ENCODE results near the gene PFKFB4. TPM values are rescaled to one million over a fixed set of nuclear protein-coding genes. Genes with fewer than 3 reads are reported as not detected.

PFKFB4 gene
- polyA plus RNA-seq, 1 of the 3 experiments (the other 2 are of a cell fraction) = 5.7 TPM

DNA sequence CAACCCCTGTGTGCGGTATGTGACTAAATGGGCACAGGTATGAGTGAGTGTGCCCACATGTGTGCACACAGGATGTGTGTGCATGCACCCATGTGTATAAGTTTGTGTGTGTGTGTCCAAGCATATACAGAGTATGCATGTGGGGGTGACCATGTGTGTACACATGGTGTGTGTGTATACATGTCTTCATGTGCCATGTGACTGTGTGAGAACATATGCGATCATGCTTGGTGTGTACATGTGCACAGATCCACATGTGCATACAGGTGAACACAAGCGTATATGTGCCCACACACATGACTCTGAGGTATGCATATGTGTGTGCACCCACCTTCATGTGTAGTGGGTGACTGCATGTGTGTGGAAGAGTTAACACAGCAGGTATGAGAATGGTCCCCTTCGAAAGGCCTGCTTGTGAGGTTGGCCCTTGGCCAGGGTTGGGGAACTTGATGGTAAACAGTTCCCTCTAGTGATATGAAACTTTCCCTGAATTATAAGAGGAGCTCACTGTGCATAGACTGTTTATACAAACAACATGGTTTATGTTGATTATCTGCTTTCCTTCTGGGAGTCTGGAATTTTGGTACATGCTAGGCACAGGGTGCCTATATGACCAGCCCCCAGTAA, 10.3 kb downstream of the PFKFB4 start:
- H3K4me1 ChIP-seq (ENCODE audit: control insufficient read depth in 1 of 2, insufficient read depth in 2 of 2, low read depth in 1 of 2, low read length in 1 of 2) = peaks cover 0 to 16% of the 10 kb centered on the region in 2 experiments; a peak in 1 of 4 replicates
- CTCF ChIA-PET = interaction anchor here (1.0 to 4.2 kb wide), 4 partner anchors 74 to 273 kb away, joined by 3 to 24 read pairs (median 3); no protein-coding TSS in a partner anchor
- H4K20me1 ChIP-seq (ENCODE audit: insufficient read depth) = no peaks in the 10 kb centered on the region
- no peaks in the 10 kb centered on the region for H3K27me3 ChIP-seq (ENCODE audit: insufficient read depth)
- TF ChIP-seq, protein P1, sequence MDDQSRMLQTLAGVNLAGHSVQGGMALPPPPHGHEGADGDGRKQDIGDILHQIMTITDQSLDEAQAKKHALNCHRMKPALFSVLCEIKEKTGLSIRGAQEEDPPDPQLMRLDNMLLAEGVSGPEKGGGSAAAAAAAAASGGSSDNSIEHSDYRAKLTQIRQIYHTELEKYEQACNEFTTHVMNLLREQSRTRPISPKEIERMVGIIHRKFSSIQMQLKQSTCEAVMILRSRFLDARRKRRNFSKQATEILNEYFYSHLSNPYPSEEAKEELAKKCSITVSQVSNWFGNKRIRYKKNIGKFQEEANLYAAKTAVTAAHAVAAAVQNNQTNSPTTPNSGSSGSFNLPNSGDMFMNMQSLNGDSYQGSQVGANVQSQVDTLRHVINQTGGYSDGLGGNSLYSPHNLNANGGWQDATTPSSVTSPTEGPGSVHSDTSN (IDR thresholded peaks at IDR 0.05) = no peak
- TF ChIP-seq SMC3 (IDR thresholded peaks at IDR 0.05; ENCODE audit: low read depth, low read length) (no peak), GATA2 (CRISPR knock-in tag; IDR thresholded peaks at IDR 0.05) (no peak), RXRA (IDR thresholded peaks at IDR 0.05; ENCODE audit: borderline replicate concordance, low read depth) (no peak), ELF1 (IDR thresholded peaks at IDR 0.05) (no peak), FOXJ3 (CRISPR knock-in tag; IDR thresholded peaks at IDR 0.05) (no peak), FOXM1 (IDR thresholded peaks at IDR 0.05; ENCODE audit: low read depth) (no peak), YY1 (IDR thresholded peaks at IDR 0.05; ENCODE audit: low read depth) (no peak), RAD21 (IDR thresholded peaks at IDR 0.05; ENCODE audit: low read length) (no peak), MEF2A (IDR thresholded peaks at IDR 0.05; ENCODE audit: borderline replicate concordance, low read depth) (no peak), GABPA (IDR thresholded peaks at IDR 0.05; ENCODE audit: low read depth) (no peak)
- TF ChIP-seq, protein P2, sequence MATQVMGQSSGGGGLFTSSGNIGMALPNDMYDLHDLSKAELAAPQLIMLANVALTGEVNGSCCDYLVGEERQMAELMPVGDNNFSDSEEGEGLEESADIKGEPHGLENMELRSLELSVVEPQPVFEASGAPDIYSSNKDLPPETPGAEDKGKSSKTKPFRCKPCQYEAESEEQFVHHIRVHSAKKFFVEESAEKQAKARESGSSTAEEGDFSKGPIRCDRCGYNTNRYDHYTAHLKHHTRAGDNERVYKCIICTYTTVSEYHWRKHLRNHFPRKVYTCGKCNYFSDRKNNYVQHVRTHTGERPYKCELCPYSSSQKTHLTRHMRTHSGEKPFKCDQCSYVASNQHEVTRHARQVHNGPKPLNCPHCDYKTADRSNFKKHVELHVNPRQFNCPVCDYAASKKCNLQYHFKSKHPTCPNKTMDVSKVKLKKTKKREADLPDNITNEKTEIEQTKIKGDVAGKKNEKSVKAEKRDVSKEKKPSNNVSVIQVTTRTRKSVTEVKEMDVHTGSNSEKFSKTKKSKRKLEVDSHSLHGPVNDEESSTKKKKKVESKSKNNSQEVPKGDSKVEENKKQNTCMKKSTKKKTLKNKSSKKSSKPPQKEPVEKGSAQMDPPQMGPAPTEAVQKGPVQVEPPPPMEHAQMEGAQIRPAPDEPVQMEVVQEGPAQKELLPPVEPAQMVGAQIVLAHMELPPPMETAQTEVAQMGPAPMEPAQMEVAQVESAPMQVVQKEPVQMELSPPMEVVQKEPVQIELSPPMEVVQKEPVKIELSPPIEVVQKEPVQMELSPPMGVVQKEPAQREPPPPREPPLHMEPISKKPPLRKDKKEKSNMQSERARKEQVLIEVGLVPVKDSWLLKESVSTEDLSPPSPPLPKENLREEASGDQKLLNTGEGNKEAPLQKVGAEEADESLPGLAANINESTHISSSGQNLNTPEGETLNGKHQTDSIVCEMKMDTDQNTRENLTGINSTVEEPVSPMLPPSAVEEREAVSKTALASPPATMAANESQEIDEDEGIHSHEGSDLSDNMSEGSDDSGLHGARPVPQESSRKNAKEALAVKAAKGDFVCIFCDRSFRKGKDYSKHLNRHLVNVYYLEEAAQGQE (IDR thresholded peaks at IDR 0.05; ENCODE audit: low read depth, low read length) = no peak
- TF ChIP-seq, protein P3, sequence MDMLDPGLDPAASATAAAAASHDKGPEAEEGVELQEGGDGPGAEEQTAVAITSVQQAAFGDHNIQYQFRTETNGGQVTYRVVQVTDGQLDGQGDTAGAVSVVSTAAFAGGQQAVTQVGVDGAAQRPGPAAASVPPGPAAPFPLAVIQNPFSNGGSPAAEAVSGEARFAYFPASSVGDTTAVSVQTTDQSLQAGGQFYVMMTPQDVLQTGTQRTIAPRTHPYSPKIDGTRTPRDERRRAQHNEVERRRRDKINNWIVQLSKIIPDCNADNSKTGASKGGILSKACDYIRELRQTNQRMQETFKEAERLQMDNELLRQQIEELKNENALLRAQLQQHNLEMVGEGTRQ (IDR thresholded peaks at IDR 0.05; ENCODE audit: borderline replicate concordance, low read depth, low read length) = no peak
- 93% methylated on average over 4 of the region's 4 CpGs for WGBS (ENCODE audit: low lambda C conversion rate)
- H3K9me2 ChIP-seq = no peaks in the 10 kb centered on the region
- POLR2A ChIA-PET = no interaction called here
- H3K9ac ChIP-seq = no peak overlapping the region
- H3K27ac ChIP-seq (ENCODE audit: low read depth in 2 of 2, low read length in 1 of 2) = no peak overlapping the region
- peaks cover 7 to 9% of the 10 kb centered on the region in 2 experiments for H3K36me3 ChIP-seq (replicated peaks in 1 of 2; ENCODE audit: control insufficient read depth in 1 of 2, insufficient read depth in 2 of 2, low read length in 1 of 2)
- H3K9me3 ChIP-seq = no peaks in the 10 kb centered on the region
- no peak for DNase-seq
- no peaks in the 10 kb centered on the region for H3K79me2 ChIP-seq (ENCODE audit: insufficient read depth)
- H3K4me3 ChIP-seq (ENCODE audit: low read depth in 2 of 2, low read length in 1 of 2) = no peak overlapping the region
- H3K4me2 ChIP-seq = no peak overlapping the region
- no peaks in the 10 kb centered on the region for H3F3A ChIP-seq (replicated peaks; ENCODE audit: insufficient read depth)
- H2AFZ ChIP-seq (ENCODE audit: low read depth) = no peak overlapping the region
